ENCODE results near the gene FANCC.

GRCh38 chr9:95100071-95100627, 217.4 kb downstream of the FANCC start:
- TF ChIP-seq CTCF (IDR thresholded peaks at IDR 0.05; ENCODE audit: borderline replicate concordance, extremely low read depth, low read length, poor library complexity, severe bottlenecking) (no peak), EZH2 (IDR thresholded peaks at IDR 0.05; ENCODE audit: borderline replicate concordance, low read depth, low read length, severe bottlenecking) (no peak)

All from DND-41 (cell line).